Measurements from ENCODE around the gene COQ6.
"Not testable (repeated sequence)": the region's sequence is repeated elsewhere in the genome, so short reads cannot be mapped to it uniquely, and the experiment has no call there.

Gene COQ6

GRCh38 chr14:73949752-73950734, at the start of gene COQ6, which contains the start of gene FAM161B:
TSS of gene COQ6 (plus strand) at chr14:73950302. CDS start at chr14:73950333, 31 bp downstream.
TSS of gene FAM161B (minus strand) at chr14:73950094. CDS start at chr14:73950026, 68 bp downstream.
- peak; percentile 98 for DNase-seq

- no peak for DNase-seq
Measured at GRCh38 chr14:73903028-73903427, 47.1 kb upstream of the COQ6 start.

DNA sequence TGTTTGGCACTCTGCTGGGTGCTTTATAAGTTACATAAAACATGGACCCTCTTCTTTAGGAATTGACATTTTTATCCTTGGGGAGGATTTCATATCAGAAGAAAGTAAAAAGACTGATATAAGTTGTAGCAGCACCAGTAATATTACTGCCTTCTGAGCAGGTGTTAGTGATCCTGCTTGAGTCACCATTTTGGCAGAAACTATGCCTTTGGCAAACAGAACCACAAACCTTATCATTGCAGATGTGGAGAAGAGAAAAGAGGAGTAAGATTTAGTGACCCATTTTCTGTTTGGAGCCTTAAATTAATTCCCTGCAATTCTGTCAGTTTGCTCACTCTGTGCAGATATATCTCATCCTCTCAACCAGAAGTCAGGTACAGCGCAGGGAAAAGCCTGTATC, 40.4 kb upstream of the COQ6 start:
- DNase-seq = no peak

- DNase-seq = no peak
Measured at GRCh38 chr14:73913256-73913655, 36.8 kb upstream of the COQ6 start.

- no peak for DNase-seq
Measured at GRCh38 chr14:73916324-73916723, 33.8 kb upstream of the COQ6 start.

- DNase-seq = not testable (repeated sequence)
Measured at GRCh38 chr14:73919457-73919856, 30.6 kb upstream of the COQ6 start.

- DNase-seq = no peak
Measured at GRCh38 chr14:73924337-73924736, 25.8 kb upstream of the COQ6 start.

DNA sequence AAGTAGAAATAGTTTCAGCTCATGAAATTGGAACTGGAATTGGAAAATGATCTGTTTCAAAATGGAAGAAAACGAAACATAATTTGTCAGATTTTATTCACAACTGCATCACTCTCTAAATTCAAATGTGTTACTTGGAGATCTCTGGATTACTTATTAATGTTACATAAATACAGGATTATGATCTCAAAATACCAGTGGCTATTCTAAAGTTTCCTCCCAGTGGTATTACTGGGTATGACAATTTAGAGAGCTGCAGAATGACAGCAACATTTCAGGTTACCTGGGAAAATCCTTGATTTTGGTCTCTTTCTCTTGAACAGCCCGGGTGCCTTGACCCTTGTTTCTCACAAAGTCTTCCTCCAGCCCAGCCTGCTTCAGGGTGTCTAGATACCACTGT, 14.4 kb upstream of the COQ6 start:
- no peak for DNase-seq

GRCh38 chr14:73936548-73936947, 13.6 kb upstream of the COQ6 start:
- no peak for DNase-seq

DNA sequence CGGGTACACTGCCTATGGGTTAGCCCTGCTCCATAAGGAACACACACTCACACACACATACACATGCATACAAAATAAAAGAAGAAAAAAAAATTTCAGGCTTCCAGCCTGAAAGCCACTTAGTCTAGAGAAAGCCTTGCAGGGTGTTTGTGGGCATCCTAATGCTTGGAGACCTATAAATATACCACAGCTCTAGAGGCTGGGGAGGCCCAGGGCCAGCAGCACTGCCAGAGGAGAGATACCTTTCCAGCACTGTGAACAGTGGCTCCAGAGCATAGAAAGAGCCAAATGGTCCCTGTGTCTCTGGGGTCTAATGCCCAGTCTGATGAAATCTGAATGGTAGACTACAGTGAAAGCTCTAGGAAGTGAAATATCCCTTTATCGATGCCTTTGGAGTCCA, 13.1 kb upstream of the COQ6 start:
- no peak for DNase-seq

GRCh38 chr14:73942180-73942579, 7.9 kb upstream of the COQ6 start:
- DNase-seq = no peak

GRCh38 chr14:73943083-73943482, 7.0 kb upstream of the COQ6 start:
- DNase-seq = no peak

DNA sequence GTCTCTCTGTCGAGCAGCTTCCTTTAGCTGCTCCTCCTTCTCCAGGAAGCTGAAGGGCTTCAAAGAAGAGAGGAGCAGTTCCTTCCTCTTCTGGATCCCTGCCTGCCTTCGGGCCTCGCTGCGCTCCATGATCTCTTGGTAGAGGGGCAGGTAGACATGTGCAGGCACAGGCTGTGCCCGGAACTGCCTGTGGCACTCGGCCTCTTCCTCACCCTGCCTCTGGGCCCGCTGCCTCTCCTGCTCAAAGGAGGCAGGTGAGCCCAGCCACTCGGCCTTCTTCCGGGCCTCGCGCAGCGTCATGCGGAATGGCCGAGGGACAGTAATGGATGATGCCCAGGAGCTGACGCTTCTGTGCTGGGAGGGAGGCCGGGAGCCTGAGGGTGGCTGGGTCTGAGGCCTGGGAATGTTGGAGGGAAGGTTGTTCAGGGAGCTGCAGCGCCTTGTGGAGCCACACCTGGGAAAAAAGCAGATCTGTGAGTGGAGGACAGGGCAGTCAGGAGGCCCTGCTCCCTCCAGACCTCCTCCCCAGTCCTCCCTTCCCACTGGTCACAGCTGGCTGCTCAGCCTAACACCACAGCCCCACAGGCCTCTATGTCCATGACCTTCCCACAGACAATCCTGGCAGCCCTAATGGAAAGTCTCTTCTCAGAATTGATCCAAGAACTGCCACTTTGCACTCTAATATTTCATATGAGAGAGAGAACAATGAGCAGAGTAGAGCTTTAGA, 5.5 kb upstream of the COQ6 start:
- DNase-seq = no peak

DNA sequence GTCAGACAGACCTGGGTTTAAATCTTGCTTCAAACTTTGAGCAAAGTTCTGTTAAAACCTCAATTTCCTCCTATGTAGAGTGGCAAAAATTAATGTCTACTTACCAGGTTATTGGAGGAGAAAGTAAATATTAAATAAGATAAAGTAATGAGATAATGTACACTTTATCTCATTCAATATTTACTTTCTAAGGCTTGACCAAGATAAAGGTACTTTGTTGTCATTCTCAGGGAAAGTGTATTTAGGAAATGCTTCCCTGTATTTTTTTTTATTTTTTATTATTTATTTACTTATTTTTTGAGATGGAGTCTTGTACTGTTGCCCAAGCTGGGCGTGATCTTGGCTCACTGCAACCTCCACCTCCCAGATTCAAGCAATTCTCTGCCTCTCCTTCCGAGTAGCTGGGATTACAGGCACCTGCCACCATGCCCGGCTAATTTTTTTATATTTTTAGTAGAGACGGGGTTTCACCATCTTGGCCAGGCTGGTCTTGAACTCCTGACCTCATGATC, 4.9 kb upstream of the COQ6 start:
- DNase-seq = no peak

GRCh38 chr14:73953731-73954130, 3.6 kb downstream of the COQ6 start:
- DNase-seq = no peak

DNA sequence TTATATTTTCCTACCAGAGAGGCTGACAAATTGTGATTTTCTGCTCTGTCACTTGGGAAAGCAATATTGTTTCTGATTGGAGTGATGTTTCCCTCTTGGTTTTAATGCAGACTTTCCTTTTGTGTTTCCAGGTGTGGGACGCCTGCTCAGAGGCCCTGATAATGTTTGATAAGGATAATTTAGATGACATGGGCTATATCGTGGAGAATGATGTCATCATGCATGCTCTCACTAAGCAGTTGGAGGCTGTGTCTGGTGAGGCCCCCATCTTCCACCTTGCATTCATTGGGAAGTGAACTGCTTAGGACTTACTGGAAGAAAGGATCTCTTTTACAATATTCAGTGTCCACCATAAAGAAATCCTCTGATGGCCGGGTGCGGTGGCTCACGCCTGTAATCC, 5.6 kb downstream of the COQ6 start:
- no peak for DNase-seq

- DNase-seq = no peak
Measured at GRCh38 chr14:73958591-73958990, 8.5 kb downstream of the COQ6 start.

DNA sequence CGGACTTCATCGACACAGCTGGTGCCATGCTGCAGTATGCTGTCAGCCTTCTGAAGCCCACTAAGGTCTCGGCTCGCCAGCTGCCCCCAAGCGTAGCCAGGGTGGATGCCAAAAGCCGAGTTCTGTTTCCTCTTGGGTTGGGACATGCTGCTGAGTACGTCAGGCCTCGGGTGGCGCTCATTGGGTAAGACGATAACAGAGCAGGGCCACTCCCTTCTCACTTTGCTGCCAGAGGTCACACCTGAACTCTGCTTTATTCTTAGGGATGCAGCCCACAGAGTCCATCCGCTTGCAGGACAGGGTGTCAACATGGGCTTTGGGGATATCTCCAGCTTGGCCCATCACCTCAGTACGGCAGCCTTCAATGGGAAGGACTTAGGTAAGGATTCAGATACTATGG, 11.1 kb downstream of the COQ6 start:
- DNase-seq = no peak

GRCh38 chr14:73965216-73965615, 15.1 kb downstream of the COQ6 start:
- DNase-seq = no peak

DNA sequence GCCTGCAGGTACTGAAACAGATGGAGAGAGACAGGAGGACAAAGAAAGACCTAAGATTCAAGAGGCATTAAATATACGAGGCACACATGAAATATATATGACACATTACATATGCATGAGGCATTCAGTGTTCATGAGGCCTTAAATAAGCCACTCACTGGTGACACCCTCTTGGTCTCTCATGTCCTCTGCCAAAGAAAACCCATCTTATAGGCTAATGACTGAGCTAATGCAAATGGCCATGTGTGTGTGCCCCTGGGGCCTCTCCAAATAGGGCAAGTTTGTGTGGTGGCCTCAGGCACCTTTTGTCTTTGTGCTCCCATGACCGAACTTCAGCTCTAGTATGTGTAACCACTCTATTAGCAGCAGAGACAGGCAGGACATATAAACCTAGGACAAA, 18.8 kb downstream of the COQ6 start:
- DNase-seq = no peak

DNA sequence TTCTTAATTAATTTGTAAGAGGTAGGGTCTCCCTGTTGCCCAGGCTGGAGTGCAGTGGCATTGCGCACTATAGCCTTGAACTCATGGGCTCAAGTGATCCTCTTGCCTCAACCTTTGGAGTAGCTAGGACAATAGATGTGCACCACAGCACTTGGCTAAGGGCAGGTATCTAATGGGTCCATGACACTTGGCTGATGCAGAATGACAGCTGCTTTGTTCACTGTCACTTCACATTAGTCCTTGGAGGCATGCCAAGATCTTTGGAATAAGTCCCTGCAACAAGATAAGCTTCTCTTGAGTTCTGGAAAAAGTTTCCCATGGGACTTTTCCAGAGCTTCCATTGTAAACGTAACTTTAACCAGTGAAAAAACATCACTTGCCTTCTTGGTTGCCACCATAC, 23.4 kb downstream of the COQ6 start:
- DNase-seq = no peak

- no peak for DNase-seq
Measured at GRCh38 chr14:73976125-73976524, 26.0 kb downstream of the COQ6 start.

DNA sequence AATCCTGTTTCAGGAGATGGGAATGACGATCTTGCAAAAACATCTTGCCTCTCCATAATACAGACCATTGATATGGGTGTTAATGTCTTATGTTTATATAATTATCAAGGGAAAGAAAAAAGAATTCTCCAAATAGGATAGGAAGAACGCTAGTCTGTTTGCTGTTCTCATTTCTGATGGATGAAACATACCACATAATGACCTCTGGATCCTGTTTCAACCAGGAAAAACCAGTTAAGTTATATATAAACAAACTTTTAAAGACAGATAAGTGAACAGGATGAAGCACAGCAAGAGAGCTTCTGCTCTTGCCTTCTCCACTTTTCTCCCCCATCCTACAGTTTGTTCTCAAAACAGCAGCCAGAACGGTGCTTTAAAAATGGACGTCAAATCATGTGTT, 27.8 kb downstream of the COQ6 start:
- DNase-seq = no peak

- DNase-seq = no peak
Measured at GRCh38 chr14:73988065-73988464, 38.0 kb downstream of the COQ6 start.

All from COR-L47 (cell line).